ENCODE measurements around the gene AMBN. TPM values are rescaled to one million over a fixed set of nuclear protein-coding genes. Genes with fewer than 3 reads are reported as not detected.

Gene AMBN
- total RNA-seq (2014; rRNA removed; shearing (Covaris generic)): 0.19 TPM in 1 of 2 replicates, not detected in the other

DNA sequence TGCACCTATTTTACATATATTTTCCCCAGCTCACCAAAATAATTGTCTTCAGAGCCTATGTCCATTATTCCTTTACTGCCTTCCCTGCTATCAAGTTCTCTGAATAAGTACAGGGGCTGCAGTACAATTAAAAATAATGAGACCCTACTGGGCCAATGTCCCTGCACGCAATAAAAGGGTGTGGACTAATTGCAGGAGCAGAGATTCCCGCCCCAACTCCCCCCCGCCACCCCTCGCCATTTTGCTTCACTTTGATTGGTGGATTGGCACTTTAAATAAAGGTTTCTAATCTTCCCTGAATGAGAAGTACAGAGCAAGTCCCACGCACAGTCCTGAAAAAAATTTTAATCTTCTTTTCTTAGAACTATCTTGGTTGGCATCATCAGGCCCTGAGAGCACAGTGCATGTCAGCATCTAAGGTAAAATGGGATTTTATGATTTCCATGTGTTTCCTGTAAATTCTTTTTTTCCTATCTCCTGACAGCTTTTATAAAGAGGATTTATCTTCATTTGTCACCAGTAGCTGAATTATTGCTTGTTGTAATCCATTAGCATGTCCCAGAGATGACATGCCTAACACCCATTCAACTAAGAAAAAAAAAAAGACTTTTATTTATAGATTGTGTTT lies at the start of gene AMBN:
Gene AMBN, plus strand, starts transcription at position 302 of the 628 bp plus-strand sequence. Its CDS starts 103 bp downstream, at position 405.
- DNase-seq (ENCODE audit: low spot score): no peak

GRCh38 chr4:70544279-70544868 lies 47.7 kb upstream of the AMBN start:
- peak; percentile 37 for DNase-seq (ENCODE audit: low spot score)

DNA sequence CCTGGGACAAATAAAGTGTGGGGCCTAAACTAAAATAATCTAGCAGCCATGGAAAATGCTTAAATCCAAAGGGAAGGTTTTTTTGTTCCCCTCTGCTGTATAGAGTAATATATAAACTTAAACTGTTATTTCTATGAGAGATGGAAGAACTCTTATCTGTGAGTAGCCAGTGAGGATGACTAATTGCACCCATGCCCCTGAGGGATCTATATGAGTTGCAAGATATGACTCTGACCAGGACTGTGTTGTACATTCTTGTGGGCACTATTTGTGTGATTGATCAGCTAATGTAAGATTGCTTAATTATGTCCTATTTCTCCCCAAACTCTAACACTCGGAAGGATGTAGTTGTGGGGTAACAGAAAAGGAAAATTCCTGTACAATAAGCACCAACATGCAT lies 35.2 kb upstream of the AMBN start:
- DNase-seq (ENCODE audit: low spot score): no peak

DNA sequence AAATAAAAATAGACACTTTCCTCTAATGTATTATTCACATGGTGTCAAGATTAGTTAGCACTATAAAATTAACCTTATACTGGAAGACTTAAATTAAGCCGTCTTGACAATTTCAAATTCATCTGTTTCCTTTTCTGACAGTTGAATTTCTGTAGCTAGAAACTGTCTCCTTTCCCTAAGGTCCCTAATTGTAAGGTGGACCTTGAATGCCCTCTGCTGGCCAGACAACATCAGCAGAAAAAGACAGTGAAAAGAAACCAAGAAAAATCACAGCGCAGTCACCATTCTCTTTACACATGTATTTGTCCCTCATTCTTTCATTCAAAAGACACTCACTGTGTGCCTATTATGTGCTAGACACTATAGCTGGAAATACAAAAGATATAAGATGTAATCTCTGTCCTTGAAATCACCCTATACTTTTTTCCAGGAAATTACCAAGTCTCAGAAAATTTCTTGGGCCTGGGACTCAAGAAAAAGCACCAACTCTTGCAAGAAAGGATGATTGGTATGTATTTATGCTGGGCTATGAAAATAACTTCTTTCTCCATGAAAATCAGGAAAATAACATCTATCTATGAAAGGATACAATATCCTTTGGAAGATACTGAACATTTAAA lies 32.7 kb upstream of the AMBN start:
- peak; percentile 55 for DNase-seq (ENCODE audit: low spot score)

DNA sequence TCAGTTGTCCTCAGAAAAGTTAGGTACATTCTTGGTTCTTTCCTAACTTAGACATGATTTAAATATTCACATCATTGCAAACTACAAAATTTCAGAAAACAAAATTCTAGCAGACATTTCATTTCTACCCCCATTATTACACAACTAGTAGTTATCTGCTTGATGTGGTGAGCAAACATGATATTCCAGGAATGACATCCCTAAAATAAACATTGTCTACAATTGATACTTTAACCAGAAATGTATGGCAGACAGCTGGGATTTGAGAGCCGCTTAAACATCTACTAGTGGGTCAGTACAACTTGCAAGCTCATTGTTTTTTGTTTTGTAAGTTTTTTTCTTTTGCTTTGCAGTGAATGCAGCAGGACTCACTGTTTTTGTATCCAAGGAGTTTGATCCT lies 32.1 kb upstream of the AMBN start:
- DNase-seq (ENCODE audit: low spot score): no peak

DNA sequence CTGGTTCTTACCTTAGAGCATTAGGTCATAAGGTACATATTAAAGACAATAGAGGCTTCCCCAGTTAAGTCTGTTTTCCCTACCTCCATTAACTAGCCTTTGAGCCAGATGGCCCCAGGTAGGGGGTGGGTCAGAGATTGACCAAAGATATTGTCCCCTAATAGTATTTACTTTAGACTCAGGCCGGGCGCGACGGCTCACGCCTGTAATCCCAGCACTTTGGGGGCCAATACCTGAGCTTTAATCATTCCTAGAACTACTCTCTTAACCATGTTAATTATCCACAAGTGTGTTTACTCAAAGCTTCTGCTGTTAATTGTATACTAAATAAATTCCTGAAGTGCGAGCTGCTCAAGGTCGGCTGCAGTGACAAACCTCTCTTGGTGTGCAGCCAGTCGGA lies 28.0 kb upstream of the AMBN start:
- DNase-seq (ENCODE audit: low spot score): no peak

GRCh38 chr4:70570796-70571195 lies 21.3 kb upstream of the AMBN start:
- DNase-seq (ENCODE audit: low spot score): no peak

GRCh38 chr4:70571772-70572171 lies 20.3 kb upstream of the AMBN start:
- DNase-seq (ENCODE audit: low spot score): no peak

DNA sequence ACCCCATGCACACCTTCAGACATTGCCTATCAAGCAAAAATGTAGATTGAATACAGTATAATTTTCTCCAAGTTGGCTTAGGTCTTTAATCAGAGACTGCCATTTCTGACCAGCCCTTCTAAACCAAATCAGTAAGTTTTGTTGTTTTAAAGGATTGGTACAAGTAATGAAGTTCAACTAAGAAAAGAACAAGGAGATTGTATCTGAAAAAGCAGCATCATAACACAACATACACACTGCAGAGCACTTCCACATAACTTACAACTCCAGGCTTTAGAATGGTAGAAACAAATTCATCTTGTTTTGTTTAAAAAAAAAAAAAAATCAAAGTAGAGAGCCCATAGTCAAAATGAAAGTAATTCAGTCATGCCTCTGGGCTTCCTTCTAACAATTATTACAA lies 16.1 kb upstream of the AMBN start:
- no peak for DNase-seq (ENCODE audit: low spot score)

- DNase-seq (ENCODE audit: low spot score): no peak
Observed at GRCh38 chr4:70577220-70577927, 14.7 kb upstream of the AMBN start.

DNA sequence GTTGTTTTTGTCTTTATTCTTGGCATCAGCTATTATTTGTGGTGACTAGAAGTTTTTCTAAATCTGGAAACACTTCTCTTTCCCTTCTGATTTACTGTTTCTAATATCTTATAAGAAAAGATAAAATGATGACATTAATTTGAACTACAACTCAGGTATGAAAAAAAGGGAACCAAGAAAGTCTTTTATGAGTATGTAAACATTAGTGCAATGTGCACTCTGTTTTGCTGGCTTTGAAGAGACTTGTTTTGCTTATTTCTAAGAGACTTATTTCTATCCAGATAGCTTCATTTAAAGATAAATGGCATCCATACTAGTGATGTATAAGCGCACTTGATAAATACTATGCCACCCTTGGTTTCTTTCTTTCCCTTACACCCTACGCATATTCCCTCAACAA lies 10.1 kb upstream of the AMBN start:
- DNase-seq (ENCODE audit: low spot score): no peak

DNA sequence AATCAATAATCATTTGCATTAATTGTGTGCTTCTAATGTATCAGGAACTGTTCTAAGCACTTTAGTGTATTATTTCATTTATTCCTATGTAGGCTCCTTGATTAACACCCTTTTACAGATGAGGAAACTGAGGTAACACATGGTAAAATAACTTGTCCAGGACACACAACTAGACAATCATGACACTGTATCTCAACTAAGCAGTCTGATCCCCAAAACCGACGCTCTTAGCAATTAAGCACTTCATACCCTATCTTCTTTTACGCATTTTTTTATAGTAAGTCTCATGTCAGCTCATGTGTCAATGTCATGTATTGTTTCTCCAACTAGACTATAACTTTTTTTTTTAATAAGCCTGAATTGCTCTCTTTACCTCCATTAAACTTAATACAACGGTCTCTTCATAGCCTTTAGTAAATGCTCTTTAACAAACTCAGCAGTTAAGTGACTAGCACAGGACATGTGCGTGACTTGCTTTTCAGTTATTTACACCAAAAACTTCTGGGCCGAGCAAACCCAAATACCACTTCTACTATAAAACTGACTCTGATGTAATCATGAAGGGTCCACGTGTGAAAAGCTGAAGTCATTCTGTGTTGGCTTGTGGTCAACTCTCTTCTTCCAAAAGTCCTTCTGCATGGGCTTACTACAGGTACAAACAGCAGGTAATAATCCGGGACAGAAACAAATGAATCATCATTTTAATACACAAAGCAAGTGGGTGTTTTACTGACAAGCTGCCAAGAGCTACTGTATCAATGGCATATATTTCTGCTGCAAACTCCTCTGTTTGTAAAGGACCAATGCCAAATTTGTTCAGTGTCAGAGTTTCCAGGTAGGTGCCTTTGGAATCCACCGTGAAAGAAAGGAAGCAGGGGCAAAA lies 7.9 kb upstream of the AMBN start:
- peak; percentile 36 for DNase-seq (ENCODE audit: low spot score)

DNA sequence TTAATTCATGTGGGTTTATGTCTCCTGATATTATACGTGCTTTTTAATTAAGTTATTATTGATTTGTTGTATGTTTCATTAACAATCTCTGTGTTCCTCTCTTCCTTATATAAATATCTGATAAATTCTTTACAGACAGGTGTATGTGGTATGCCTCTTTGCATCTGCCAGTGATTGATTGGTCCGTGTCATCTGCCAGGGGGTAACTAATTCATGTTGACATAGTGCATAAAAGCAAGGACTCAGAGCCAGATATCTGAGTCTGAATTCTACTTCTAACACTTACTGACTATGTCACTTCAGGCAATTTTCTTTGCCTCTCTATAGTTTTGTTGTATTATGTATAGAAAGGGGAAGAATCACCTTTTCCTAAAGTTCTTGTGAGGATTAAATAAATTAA lies 5.2 kb upstream of the AMBN start:
- DNase-seq (ENCODE audit: low spot score): no peak

- no peak for DNase-seq (ENCODE audit: low spot score)
Observed at GRCh38 chr4:70589785-70590184, 2.3 kb upstream of the AMBN start.

GRCh38 chr4:70594196-70594595 lies 2.1 kb downstream of the AMBN start:
- DNase-seq (ENCODE audit: low spot score): no peak

DNA sequence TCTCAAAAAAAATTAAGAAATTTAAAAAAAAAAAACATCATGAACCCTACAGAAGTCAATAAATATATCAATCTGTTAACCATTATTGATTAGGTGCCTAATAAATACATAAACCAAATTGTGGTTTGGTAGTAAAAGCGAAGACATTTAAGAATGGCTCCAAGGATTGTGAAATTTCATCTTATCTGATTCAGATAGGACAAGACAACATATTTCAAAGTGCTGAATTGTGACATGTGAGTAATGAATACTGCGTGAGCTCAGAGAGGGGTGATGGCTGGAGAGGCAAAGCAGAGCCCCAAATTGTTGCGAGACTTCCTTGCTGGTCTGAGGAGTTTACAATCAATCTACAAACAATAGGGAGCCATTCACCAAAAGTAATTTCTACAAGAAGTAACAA lies 8.2 kb downstream of the AMBN start:
- no peak for DNase-seq (ENCODE audit: low spot score)

DNA sequence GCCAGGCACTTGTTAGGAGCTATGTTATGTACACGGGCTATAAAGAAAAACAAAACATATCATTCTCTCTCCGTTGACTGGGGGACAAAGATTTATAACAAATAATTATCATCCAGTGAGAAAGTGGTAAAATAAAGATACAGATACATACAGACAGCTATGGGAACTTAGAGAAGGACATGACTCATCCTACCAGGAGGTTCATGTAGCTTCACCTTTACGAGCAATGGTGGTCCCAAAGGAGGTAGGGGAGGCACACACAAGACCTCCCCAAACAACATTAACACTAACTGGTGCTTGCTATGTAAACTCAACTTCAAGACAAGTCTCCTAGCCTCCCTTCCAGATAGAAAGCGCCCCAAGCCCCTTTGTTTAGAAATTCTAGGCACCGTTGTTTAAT lies 8.9 kb downstream of the AMBN start:
- no peak for DNase-seq (ENCODE audit: low spot score)

GRCh38 chr4:70601422-70602039 lies 9.5 kb downstream of the AMBN start:
- peak; percentile 75 for DNase-seq (ENCODE audit: low spot score)

DNA sequence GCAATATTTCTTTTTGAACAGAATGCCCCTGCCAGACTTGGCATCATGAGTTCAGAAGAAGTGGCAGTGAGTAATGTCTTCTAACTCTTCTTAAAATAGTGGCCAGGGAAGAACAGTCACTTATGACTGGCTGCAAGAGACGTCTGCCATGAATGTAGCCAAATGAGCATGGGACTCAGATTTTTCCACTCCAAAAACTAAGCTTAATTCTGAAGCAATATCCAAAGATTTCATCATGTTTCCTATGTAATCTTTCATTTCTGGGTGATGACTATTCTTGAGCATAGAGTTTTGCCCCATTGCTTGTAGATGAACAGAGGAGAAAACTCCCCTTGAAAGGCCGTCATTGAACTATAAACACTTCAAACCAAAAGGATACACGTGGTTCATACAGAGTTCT lies 11.8 kb downstream of the AMBN start:
- no peak for DNase-seq (ENCODE audit: low spot score)

DNA sequence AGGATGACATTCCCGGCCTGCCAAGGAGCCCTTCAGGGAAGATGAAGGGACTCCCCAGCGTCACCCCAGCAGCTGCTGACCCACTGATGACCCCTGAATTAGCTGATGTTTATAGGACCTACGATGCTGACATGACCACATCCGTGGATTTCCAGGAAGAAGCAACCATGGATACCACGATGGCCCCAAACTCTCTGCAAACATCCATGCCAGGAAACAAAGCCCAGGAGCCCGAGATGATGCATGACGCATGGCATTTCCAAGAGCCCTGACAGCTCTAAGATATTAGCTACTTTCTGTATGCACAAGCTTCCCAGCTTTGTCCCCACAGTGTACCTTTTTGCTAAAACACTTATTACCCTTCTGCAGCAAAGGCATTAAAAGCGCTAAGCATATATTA lies 14.4 kb downstream of the AMBN start:
- DNase-seq (ENCODE audit: low spot score): peak; percentile 38

DNA sequence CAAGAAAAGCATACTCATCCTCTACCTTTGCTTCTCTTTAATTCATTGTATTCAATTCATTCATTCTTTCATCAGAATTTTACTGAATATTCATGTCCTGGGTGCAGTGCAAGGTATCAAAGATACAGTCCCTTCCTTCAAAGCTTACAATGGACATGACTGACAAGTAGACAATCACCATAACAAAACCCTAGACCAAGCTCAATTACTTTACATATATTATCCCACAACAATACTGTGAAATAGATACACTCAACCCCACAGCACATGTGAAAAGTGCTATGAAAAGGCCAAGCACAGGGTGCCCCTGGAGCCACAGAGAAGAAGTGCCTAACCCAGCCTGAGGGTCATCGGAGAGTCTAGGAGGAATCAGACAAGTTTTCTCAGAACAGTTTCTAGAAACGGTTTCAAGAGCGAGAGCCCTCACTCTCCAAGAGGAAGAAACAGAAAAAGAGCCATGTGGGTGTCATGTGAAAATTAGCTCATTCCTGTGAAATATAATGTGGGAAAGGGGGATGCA lies 15.3 kb downstream of the AMBN start:
- DNase-seq (ENCODE audit: low spot score): no peak
